Osteocyte (in vitro differentiated cells): Measurements from ENCODE around the gene SCARF2. TPM values are rescaled to one million over a fixed set of nuclear protein-coding genes. Genes with fewer than 3 reads are reported as not detected.
A peak's percentile ranks its signal among the peaks of the same experiment; 100 is the strongest.

ENCODE experiments used
- DNase-seq: peaks from one replicate; pipeline ENCODE4 v3.0.0; 2021; ENCODE audit warnings: mixed read lengths; ENCODE audit not compliant: unreplicated experiment; ENCODE audit errors: extremely low spot score
- H3K27ac Mint-ChIP-seq: one replicate; pipeline ENCODE4 v1.8.0; 2021; ENCODE audit warnings: mild to moderate bottlenecking, mixed read lengths; ENCODE audit not compliant: unreplicated experiment
- H3K27me3 Mint-ChIP-seq: one replicate; pipeline ENCODE4 v1.8.0; 2021; ENCODE audit warnings: mixed read lengths; ENCODE audit not compliant: unreplicated experiment
- H3K36me3 Mint-ChIP-seq: one replicate; pipeline ENCODE4 v1.8.0; 2021; ENCODE audit warnings: mixed read lengths; ENCODE audit not compliant: unreplicated experiment
- H3K4me1 Mint-ChIP-seq: one replicate; pipeline ENCODE4 v1.8.0; 2021; ENCODE audit warnings: mixed read lengths; ENCODE audit not compliant: unreplicated experiment
- H3K4me3 Mint-ChIP-seq: one replicate; pipeline ENCODE4 v1.8.0; 2021; ENCODE audit warnings: mild to moderate bottlenecking, moderate library complexity, mixed read lengths; ENCODE audit not compliant: unreplicated experiment
- H3K9me3 Mint-ChIP-seq: one replicate; pipeline ENCODE4 v1.8.0; 2021; ENCODE audit warnings: mixed read lengths; ENCODE audit not compliant: unreplicated experiment
- CTCF ChIP-seq: fragments of 200-600 bp; sonication (generic); IDR thresholded peaks from 2 replicates; pipeline ENCODE4 v1.5.0; 2021; ENCODE audit warnings: antibody characterized with exemption, mild to moderate bottlenecking, moderate library complexity
- total RNA-seq: library from RNA; stranded (reverse); gene quantifications from 2 replicates; pipeline ENCODE4 v1.2.1, GENCODE V29; 2021

The SCARF2 gene
- total RNA-seq, 1 donor from 2014 or later, result 50.8 TPM

- H3K4me3 Mint-ChIP-seq, result no peak overlapping the region
- no peak overlapping the region for H3K27ac Mint-ChIP-seq
- no peaks in the 10 kb centered on the region for H3K9me3 Mint-ChIP-seq
- no peak for DNase-seq
- H3K36me3 Mint-ChIP-seq, result peaks cover 17% of the 10 kb centered on the region
- H3K4me1 Mint-ChIP-seq, result peaks cover 25% of the 10 kb centered on the region
- TF ChIP-seq CTCF, result no peak
- no peaks in the 10 kb centered on the region for H3K27me3 Mint-ChIP-seq
Observed at GRCh38 chr22:20457506-20458240, 20.0 kb upstream of the SCARF2 start.

- peak overlapping the region; percentile 79 for H3K27ac Mint-ChIP-seq
- no peaks in the 10 kb centered on the region for H3K27me3 Mint-ChIP-seq
- TF ChIP-seq CTCF, result no peak
- no peak for DNase-seq
- peaks cover 24% of the 10 kb centered on the region for H3K36me3 Mint-ChIP-seq
- no peak overlapping the region for H3K4me3 Mint-ChIP-seq
- H3K9me3 Mint-ChIP-seq, result no peaks in the 10 kb centered on the region
- H3K4me1 Mint-ChIP-seq, result peaks cover 25% of the 10 kb centered on the region
Observed at GRCh38 chr22:20456722-20457076, 19.1 kb upstream of the SCARF2 start.

- DNase-seq, result peak; percentile 92
- Mint-ChIP-seq H3K4me3 (no peak overlapping the region), H3K36me3 (peaks cover 29% of the 10 kb centered on the region), H3K27ac (peak overlapping the region; percentile 79), H3K4me1 (peaks cover 25% of the 10 kb centered on the region), H3K9me3 (no peaks in the 10 kb centered on the region), H3K27me3 (no peaks in the 10 kb centered on the region)
- peak; percentile 94 for TF ChIP-seq CTCF
Observed at GRCh38 chr22:20456064-20456721, 18.6 kb upstream of the SCARF2 start.

- no peak for DNase-seq
- Mint-ChIP-seq H3K36me3 (peaks cover 31% of the 10 kb centered on the region), H3K27ac (no peak overlapping the region), H3K4me3 (no peak overlapping the region), H3K27me3 (no peaks in the 10 kb centered on the region), H3K4me1 (peaks cover 23% of the 10 kb centered on the region), H3K9me3 (no peaks in the 10 kb centered on the region)
- no peak for TF ChIP-seq CTCF
Observed at GRCh38 chr22:20455709-20456063, 18.1 kb upstream of the SCARF2 start.

- Mint-ChIP-seq H3K4me1 (peaks cover 11% of the 10 kb centered on the region), H3K9me3 (no peaks in the 10 kb centered on the region), H3K27me3 (no peaks in the 10 kb centered on the region), H3K36me3 (peaks cover 28% of the 10 kb centered on the region), H3K27ac (no peak overlapping the region), H3K4me3 (no peak overlapping the region)
- TF ChIP-seq CTCF, result no peak
- DNase-seq, result no peak
Observed at GRCh38 chr22:20453222-20453621, 15.6 kb upstream of the SCARF2 start.
